HCT116 (cell line): ENCODE results near the gene KCNK13.

Experiments used
- ATF3 ChIP-seq: IDR thresholded peaks from 2 replicates; pipeline ENCODE4 v1.6.1; 2012
- CTCF ChIP-seq, 3 experiments: fragments of 200-600 bp in 1 of 3; sonication (generic) in 1 of 3; IDR thresholded peaks in 2 of 3; conservative IDR thresholded peaks in 1 of 3; 2 replicates each; pipeline ENCODE4 v1.5.1; 2012 to 2017; ENCODE audit warnings: low read depth in 2 of 3, low read length in 2 of 3, antibody characterized with exemption in 1 of 3, borderline replicate concordance in 1 of 3, control low read depth in 1 of 3, mild to moderate bottlenecking in 1 of 3, mixed read lengths in 1 of 3, mixed run types in 1 of 3, moderate library complexity in 1 of 3; ENCODE audit not compliant: insufficient read depth in 1 of 3
- POLR2A ChIP-seq: IDR thresholded peaks from 2 replicates; pipeline ENCODE4 v1.7.0; 2011; ENCODE audit warnings: borderline replicate concordance; ENCODE audit not compliant: insufficient read depth, insufficient read length; ENCODE audit errors: extremely low read depth
- RAD21 ChIP-seq: IDR thresholded peaks from 2 replicates; pipeline ENCODE4 v1.6.1; 2012; ENCODE audit warnings: low read depth, mild to moderate bottlenecking
- TCF7L2 ChIP-seq: IDR thresholded peaks from 2 replicates; pipeline ENCODE4 v1.7.0; 2011; ENCODE audit warnings: borderline replicate concordance, inconsistent platforms; ENCODE audit not compliant: insufficient read depth, insufficient read length; ENCODE audit errors: extremely low read depth
- ZFX ChIP-seq: fragments of 450-650 bp; IDR thresholded peaks from 2 replicates; pipeline ENCODE4 v1.6.1; 2017

GRCh38 chr14:90103808-90104207 lies 42.0 kb downstream of the KCNK13 start:
- TF ChIP-seq CTCF (IDR thresholded peaks at IDR 0.05 in 2 of 3, conservative IDR thresholded peaks at IDR 0.05 in 1 of 3; ENCODE audit: borderline replicate concordance in 1 of 3, insufficient read depth in 1 of 3, low read depth in 2 of 3, low read length in 2 of 3) (no peak), POLR2A (no peak), ZFX (no peak), ATF3 (no peak), RAD21 (no peak), TCF7L2 (no peak)
